HG02938 (cell line): ENCODE measurements around the gene TNS3.

ENCODE experiments used
- ATAC-seq: cut with Tn5 transposase; IDR thresholded peaks from one replicate; pipeline ENCODE4 v1.9.1; 2021; ENCODE audit warnings: mild to moderate bottlenecking, moderate library complexity; ENCODE audit not compliant: unreplicated experiment

The TNS3 gene

GRCh38 chr7:47393406-47393805 lies 188.5 kb downstream of the TNS3 start:
- ATAC-seq = no peak

- ATAC-seq = no peak
These were observed 189.6 kb downstream of the TNS3 start for GRCh38 chr7:47392241-47392759.

GRCh38 chr7:47391726-47392125 lies 190.2 kb downstream of the TNS3 start:
- no peak for ATAC-seq

GRCh38 chr7:47390914-47391313 lies 191.0 kb downstream of the TNS3 start:
- no peak for ATAC-seq

GRCh38 chr7:47389923-47390630 lies 191.8 kb downstream of the TNS3 start:
- no peak for ATAC-seq

GRCh38 chr7:47389171-47389922 lies 192.6 kb downstream of the TNS3 start:
- no peak for ATAC-seq

GRCh38 chr7:47387506-47387905 lies 194.4 kb downstream of the TNS3 start:
- no peak for ATAC-seq

- no peak for ATAC-seq
These were observed 195.6 kb downstream of the TNS3 start for GRCh38 chr7:47386273-47386835.

GRCh38 chr7:47385536-47386125 lies 196.3 kb downstream of the TNS3 start:
- no peak for ATAC-seq

GRCh38 chr7:47384755-47385535 lies 197.0 kb downstream of the TNS3 start:
- no peak for ATAC-seq

- ATAC-seq = no peak
These were observed 198.0 kb downstream of the TNS3 start for GRCh38 chr7:47383696-47384445.

- no peak for ATAC-seq
These were observed 198.8 kb downstream of the TNS3 start for GRCh38 chr7:47383072-47383471.

- ATAC-seq = no peak
These were observed 199.7 kb downstream of the TNS3 start for GRCh38 chr7:47382200-47382599.

GRCh38 chr7:47381134-47381495 lies 200.8 kb downstream of the TNS3 start:
- ATAC-seq = no peak

GRCh38 chr7:47380325-47381133 lies 201.4 kb downstream of the TNS3 start:
- ATAC-seq = no peak

- no peak for ATAC-seq
These were observed 202.1 kb downstream of the TNS3 start for GRCh38 chr7:47379629-47380324.

- no peak for ATAC-seq
These were observed 203.0 kb downstream of the TNS3 start for GRCh38 chr7:47378728-47379395.

GRCh38 chr7:47377741-47378140 lies 204.2 kb downstream of the TNS3 start:
- ATAC-seq = no peak
